Stimulated activated naive B cell treated with anti-CD40 and anti-IgM and Interleukin-4, amounts not matched to agents 10 μg/mL and 1 μg/mL and 100 μg/mL, for 72 hours (primary cell): ENCODE results near the gene TMEM201.
A peak's percentile ranks its signal among the peaks of the same experiment; 100 is the strongest.

Experiments
- ATAC-seq, 2 donors: fragments of 150-1000 bp; cut with Tn5 transposase; replicated peaks; 2 replicates each; pipeline ENCODE4 v1.10.0; 2021; ENCODE audit warnings: moderate library complexity in 1 of 2
- DNase-seq: peaks from one replicate; pipeline ENCODE4 v3.0.0; 2021
- H3K27ac Mint-ChIP-seq: one replicate; pipeline ENCODE4 v1.8.0; 2022; ENCODE audit warnings: mild to moderate bottlenecking, mixed read lengths
- H3K27me3 Mint-ChIP-seq, 2 donors: one replicate each; pipeline ENCODE4 v1.8.0; 2022; ENCODE audit warnings: mixed read lengths in 2 of 2
- H3K36me3 Mint-ChIP-seq, 2 donors: one replicate each; pipeline ENCODE4 v1.8.0; 2022; ENCODE audit warnings: mixed read lengths in 2 of 2, mild to moderate bottlenecking in 1 of 2
- H3K4me1 Mint-ChIP-seq, 2 donors: one replicate each; pipeline ENCODE4 v1.8.0; 2022; ENCODE audit warnings: mixed read lengths in 2 of 2, mild to moderate bottlenecking in 1 of 2
- H3K4me3 Mint-ChIP-seq, 2 donors: one replicate each; pipeline ENCODE4 v1.8.0; 2022; ENCODE audit warnings: mild to moderate bottlenecking in 2 of 2, mixed read lengths in 2 of 2, moderate library complexity in 1 of 2
- H3K9me3 Mint-ChIP-seq, 2 donors: one replicate each; pipeline ENCODE4 v1.8.0; 2022; ENCODE audit warnings: mixed read lengths in 2 of 2, mild to moderate bottlenecking in 1 of 2

The TMEM201 gene

GRCh38 chr1:9630331-9631111, 41.8 kb downstream of the TMEM201 start:
- DNase-seq: peak; percentile 35
- Mint-ChIP-seq H3K36me3 (peaks cover 49 to 50% of the 10 kb centered on the region in 2 donors), H3K9me3 (no peaks in the 10 kb centered on the region), H3K27ac (peak overlapping the region; percentile 93), H3K4me3 (peak overlapping the region; percentile 94 to 95), H3K27me3 (no peaks in the 10 kb centered on the region), H3K4me1 (peaks cover 49 to 95% of the 10 kb centered on the region in 2 donors)
- ATAC-seq: no peak

DNA sequence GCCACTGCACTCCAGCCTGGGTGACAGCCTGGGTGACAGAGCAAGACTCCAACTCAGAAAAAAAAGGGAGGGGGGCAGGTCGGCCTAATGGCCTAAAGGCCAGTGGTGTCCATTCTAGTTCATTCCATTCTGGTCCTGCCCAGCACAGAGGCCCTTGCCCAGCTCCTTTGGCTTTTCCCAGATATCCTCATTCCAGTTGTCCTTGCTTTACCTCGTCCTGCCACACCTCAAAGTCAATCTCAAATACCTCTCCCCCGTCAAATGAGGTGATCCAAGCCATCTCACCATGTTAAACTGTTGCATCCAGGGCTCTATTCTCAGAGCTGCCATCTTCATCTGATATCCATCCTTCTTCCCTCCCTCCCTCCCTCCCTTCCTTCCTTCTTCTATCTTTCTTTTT, 42.9 kb downstream of the TMEM201 start:
- ATAC-seq: no peak
- peak overlapping the region; percentile 94 to 95 for H3K4me3 Mint-ChIP-seq
- DNase-seq: no peak
- peaks cover 38 to 91% of the 10 kb centered on the region in 2 donors for H3K4me1 Mint-ChIP-seq
- no peaks in the 10 kb centered on the region for H3K9me3 Mint-ChIP-seq
- peaks cover 56 to 61% of the 10 kb centered on the region in 2 donors for H3K36me3 Mint-ChIP-seq
- peak overlapping the region; percentile 81 for H3K27ac Mint-ChIP-seq
- no peaks in the 10 kb centered on the region for H3K27me3 Mint-ChIP-seq

DNA sequence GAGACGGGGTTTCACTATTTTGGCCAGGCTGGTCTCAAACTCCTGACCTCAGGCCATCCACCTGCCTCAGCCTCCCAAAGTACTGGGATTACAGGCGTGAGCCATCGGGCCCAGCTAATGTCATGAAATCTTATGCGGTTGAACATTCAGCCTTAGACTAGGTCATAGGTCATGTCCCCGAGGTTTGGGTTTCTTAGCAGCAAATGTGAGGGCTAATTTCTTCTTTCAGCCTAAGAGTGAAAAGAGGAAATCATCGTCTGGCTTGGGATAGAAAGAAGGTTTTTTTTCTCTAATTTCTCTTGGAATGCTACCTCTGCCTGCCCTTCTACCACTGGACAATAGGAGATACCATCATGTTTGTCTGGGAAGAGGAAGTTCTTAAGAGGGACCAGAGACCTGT, 44.8 kb downstream of the TMEM201 start:
- H3K27ac Mint-ChIP-seq: no peak overlapping the region
- H3K4me3 Mint-ChIP-seq: peak overlapping the region in 1 of 2 donors; percentile 26
- H3K27me3 Mint-ChIP-seq: no peaks in the 10 kb centered on the region
- ATAC-seq: no peak
- peaks cover 29 to 88% of the 10 kb centered on the region in 2 donors for H3K4me1 Mint-ChIP-seq
- DNase-seq: no peak
- H3K9me3 Mint-ChIP-seq: peaks cover 0 to 2% of the 10 kb centered on the region in 2 donors
- H3K36me3 Mint-ChIP-seq: peaks cover 71 to 78% of the 10 kb centered on the region in 2 donors

- H3K27me3 Mint-ChIP-seq: no peaks in the 10 kb centered on the region
- peaks cover 0 to 2% of the 10 kb centered on the region in 2 donors for H3K9me3 Mint-ChIP-seq
- no peak overlapping the region for H3K4me3 Mint-ChIP-seq
- H3K36me3 Mint-ChIP-seq: peaks cover 80 to 84% of the 10 kb centered on the region in 2 donors
- DNase-seq (no peak), ATAC-seq (no peak)
- H3K27ac Mint-ChIP-seq: peak overlapping the region; percentile 51
- peaks cover 33 to 89% of the 10 kb centered on the region in 2 donors for H3K4me1 Mint-ChIP-seq
These were observed 45.9 kb downstream of the TMEM201 start for GRCh38 chr1:9634582-9634981.

DNA sequence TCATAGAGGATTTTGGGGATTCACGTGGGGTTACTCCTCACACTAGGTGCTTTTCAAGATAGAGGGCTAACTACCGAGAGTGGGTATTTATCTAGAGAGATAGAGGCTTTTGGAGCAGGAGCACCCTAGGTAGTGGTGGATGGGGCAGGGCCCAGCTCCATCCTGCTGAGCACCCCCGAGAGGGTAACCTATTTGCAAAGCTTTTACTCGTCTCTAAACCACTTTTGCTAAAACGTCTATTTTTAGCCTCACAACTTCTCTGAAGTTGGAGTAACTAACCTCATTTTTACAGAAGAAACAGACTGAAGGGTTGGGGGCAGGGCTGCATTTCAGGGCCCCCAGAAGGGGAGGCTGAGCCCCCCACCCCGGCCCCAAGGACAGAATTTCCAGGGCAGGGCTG, 50.5 kb downstream of the TMEM201 start:
- H3K9me3 Mint-ChIP-seq: peaks cover 0 to 2% of the 10 kb centered on the region in 2 donors
- H3K4me3 Mint-ChIP-seq: peak overlapping the region in 1 of 2 donors; percentile 22
- H3K27me3 Mint-ChIP-seq: no peaks in the 10 kb centered on the region
- peaks cover 65 to 77% of the 10 kb centered on the region in 2 donors for H3K36me3 Mint-ChIP-seq
- H3K27ac Mint-ChIP-seq: no peak overlapping the region
- peaks cover 44 to 85% of the 10 kb centered on the region in 2 donors for H3K4me1 Mint-ChIP-seq
- DNase-seq (no peak), ATAC-seq (no peak)

GRCh38 chr1:9643351-9644256, 54.9 kb downstream of the TMEM201 start:
- DNase-seq (no peak), ATAC-seq (peak; percentile 68 to 74)
- peak overlapping the region; percentile 44 to 48 for H3K4me3 Mint-ChIP-seq
- H3K27ac Mint-ChIP-seq: peak overlapping the region; percentile 75
- H3K27me3 Mint-ChIP-seq: no peaks in the 10 kb centered on the region
- H3K4me1 Mint-ChIP-seq: peaks cover 40 to 72% of the 10 kb centered on the region in 2 donors
- peaks cover 32 to 39% of the 10 kb centered on the region in 2 donors for H3K36me3 Mint-ChIP-seq
- no peaks in the 10 kb centered on the region for H3K9me3 Mint-ChIP-seq

GRCh38 chr1:9646037-9646436, 57.3 kb downstream of the TMEM201 start:
- ATAC-seq (no peak), DNase-seq (no peak)
- peaks cover 13 to 25% of the 10 kb centered on the region in 2 donors for H3K36me3 Mint-ChIP-seq
- no peak overlapping the region for H3K27ac Mint-ChIP-seq
- H3K9me3 Mint-ChIP-seq: no peaks in the 10 kb centered on the region
- H3K4me3 Mint-ChIP-seq: no peak overlapping the region
- H3K27me3 Mint-ChIP-seq: no peaks in the 10 kb centered on the region
- peaks cover 28 to 70% of the 10 kb centered on the region in 2 donors for H3K4me1 Mint-ChIP-seq

DNA sequence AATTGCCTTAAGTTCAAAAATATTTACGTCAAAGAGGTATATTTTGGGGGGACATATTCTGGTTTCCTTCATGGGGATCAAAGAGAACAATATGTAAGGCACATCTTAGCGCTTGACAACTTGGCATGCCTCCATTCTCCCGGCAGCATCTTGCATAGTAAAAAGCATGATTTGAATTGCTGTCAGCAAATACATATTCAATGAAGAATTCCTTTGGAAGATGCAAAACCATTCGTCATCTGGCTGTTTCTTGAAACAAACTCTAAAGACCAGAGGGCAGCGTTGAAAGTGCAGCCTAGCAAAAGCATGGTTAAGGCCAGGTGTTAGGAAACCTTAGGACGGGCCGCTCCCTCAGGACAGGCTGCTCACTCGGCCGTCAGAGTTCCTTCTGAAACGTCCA, 59.5 kb downstream of the TMEM201 start:
- peaks cover 14 to 26% of the 10 kb centered on the region in 2 donors for H3K36me3 Mint-ChIP-seq
- H3K4me1 Mint-ChIP-seq: peaks cover 25 to 69% of the 10 kb centered on the region in 2 donors
- no peak for DNase-seq
- no peak for ATAC-seq
- H3K27me3 Mint-ChIP-seq: no peaks in the 10 kb centered on the region
- H3K27ac Mint-ChIP-seq: no peak overlapping the region
- no peaks in the 10 kb centered on the region for H3K9me3 Mint-ChIP-seq
- H3K4me3 Mint-ChIP-seq: no peak overlapping the region

GRCh38 chr1:9649769-9650168, 61.1 kb downstream of the TMEM201 start:
- H3K4me3 Mint-ChIP-seq: peak overlapping the region in 1 of 2 donors; percentile 53
- no peak for ATAC-seq
- no peaks in the 10 kb centered on the region for H3K27me3 Mint-ChIP-seq
- H3K36me3 Mint-ChIP-seq: peaks cover 24 to 33% of the 10 kb centered on the region in 2 donors
- peak overlapping the region; percentile 69 for H3K27ac Mint-ChIP-seq
- peaks cover 30 to 69% of the 10 kb centered on the region in 2 donors for H3K4me1 Mint-ChIP-seq
- no peaks in the 10 kb centered on the region for H3K9me3 Mint-ChIP-seq
- DNase-seq: no peak

DNA sequence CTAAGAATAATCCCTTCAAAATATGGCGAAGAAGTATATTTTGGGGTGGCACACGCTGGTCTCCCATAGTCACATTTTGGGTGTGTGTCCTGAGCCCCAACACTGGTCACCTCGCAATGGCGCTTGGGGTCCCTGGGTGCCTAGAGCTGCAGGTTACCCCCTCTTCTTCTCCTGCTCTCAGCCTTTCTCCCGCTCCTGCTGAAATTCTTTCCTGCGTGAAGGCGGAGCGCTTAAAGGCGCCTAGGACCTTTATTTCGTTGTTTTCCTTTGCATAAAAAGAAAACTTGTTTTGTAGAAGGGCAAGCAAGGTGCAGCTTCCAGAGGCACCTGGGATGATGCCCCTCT, 62.5 kb downstream of the TMEM201 start:
- peaks cover 36 to 72% of the 10 kb centered on the region in 2 donors for H3K4me1 Mint-ChIP-seq
- H3K36me3 Mint-ChIP-seq: peaks cover 22 to 37% of the 10 kb centered on the region in 2 donors
- DNase-seq (no peak), ATAC-seq (no peak)
- no peaks in the 10 kb centered on the region for H3K9me3 Mint-ChIP-seq
- peak overlapping the region; percentile 94 to 97 for H3K4me3 Mint-ChIP-seq
- H3K27ac Mint-ChIP-seq: peak overlapping the region; percentile 92
- no peaks in the 10 kb centered on the region for H3K27me3 Mint-ChIP-seq

DNA sequence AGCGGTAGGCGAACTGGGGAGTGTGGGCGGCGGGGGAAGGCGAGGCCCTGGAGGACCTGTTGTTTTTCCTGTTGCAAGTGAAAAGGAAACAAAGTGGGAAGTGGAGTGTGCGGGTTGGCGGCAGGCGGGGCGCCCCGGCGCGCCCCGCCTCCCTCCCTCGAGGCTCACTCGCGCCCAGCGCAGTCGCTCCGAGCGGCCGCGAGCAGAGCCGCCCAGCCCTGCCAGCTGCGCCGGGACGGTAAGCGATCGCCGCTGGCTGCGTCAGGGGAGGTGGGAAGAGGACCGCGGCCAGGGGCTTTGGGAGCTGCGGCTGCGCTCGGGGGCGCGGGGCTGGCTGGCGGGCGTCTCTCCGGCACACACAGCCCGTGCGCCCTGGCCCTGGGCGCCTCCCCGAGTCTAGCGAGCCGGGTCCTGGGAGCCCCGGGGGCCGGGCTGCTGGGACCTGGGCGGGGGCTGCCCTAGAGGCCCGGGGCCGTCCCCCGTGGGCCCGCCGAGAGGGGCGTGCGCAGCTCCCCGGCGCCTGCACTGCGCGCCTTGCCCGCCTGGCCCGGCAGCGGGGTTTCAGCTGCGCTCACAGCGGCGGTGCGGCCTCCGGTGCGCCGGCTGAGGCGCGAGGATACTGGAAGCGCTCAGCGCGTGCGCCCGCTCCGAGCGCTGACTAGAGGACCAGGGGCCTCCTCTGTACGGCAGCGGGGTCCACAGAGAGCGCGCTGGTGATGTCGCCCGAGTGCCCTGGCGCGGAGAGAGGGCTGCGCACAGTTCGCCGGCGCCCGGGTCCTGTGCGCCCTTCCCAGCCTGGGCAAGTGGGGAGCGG, 63.1 kb downstream of the TMEM201 start, which contains the start of gene PIK3CD:
Gene PIK3CD, plus strand, starts transcription at position 167 of the 814 bp plus-strand sequence. CDS start 58,725 bp downstream, outside the sequence.
- Mint-ChIP-seq H3K36me3 (peaks cover 21 to 39% of the 10 kb centered on the region in 2 donors), H3K9me3 (no peaks in the 10 kb centered on the region), H3K27me3 (no peaks in the 10 kb centered on the region), H3K4me3 (peak within 1 kb of the TSS; percentile 97), H3K4me1 (peaks cover 38 to 70% of the 10 kb centered on the region in 2 donors), H3K27ac (peak within 1 kb of the TSS; percentile 95)
- peak; percentile 22 to 37 for ATAC-seq
- DNase-seq: peak; percentile 44

- Mint-ChIP-seq H3K9me3 (no peaks in the 10 kb centered on the region), H3K27me3 (no peaks in the 10 kb centered on the region), H3K4me1 (peaks cover 44 to 78% of the 10 kb centered on the region in 2 donors), H3K27ac (peak overlapping the region; percentile 95), H3K36me3 (peaks cover 27 to 46% of the 10 kb centered on the region in 2 donors), H3K4me3 (peak overlapping the region; percentile 97)
- DNase-seq (peak; percentile 63), ATAC-seq (peak; percentile 16 to 29)
These were observed 63.9 kb downstream of the TMEM201 start for GRCh38 chr1:9652379-9653209.

DNA sequence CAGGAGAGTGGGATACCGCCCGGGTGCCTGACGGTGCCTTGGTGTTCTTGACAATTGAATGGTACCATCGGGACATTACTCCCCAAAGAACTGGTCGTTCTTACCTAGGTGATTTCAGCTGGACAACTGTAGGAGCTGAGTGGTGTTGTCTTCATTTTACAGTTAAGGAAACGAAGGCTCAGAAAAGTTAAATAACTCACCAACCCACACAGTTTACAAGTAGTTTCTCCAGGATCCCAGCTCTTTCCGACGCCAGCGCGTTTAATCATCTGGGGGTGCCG, 64.4 kb downstream of the TMEM201 start:
- no peaks in the 10 kb centered on the region for H3K9me3 Mint-ChIP-seq
- H3K36me3 Mint-ChIP-seq: peaks cover 30 to 47% of the 10 kb centered on the region in 2 donors
- H3K4me1 Mint-ChIP-seq: peaks cover 49 to 84% of the 10 kb centered on the region in 2 donors
- DNase-seq (no peak), ATAC-seq (peak in 1 of 2 donors; percentile 3)
- peak overlapping the region; percentile 95 for H3K27ac Mint-ChIP-seq
- H3K4me3 Mint-ChIP-seq: peak overlapping the region; percentile 97
- no peaks in the 10 kb centered on the region for H3K27me3 Mint-ChIP-seq
